ENCODE data around the gene GAPDH.
"Not testable (repeated sequence)": the region's sequence is repeated elsewhere in the genome, so short reads cannot be mapped to it uniquely, and the experiment has no call there.

Gene GAPDH

GRCh38 chr12:6528539-6529235 is 5.6 kb upstream of the GAPDH start:
- FAIRE-seq = no peak
- DNase-seq (ENCODE audit: low spot score) = no peak

DNA sequence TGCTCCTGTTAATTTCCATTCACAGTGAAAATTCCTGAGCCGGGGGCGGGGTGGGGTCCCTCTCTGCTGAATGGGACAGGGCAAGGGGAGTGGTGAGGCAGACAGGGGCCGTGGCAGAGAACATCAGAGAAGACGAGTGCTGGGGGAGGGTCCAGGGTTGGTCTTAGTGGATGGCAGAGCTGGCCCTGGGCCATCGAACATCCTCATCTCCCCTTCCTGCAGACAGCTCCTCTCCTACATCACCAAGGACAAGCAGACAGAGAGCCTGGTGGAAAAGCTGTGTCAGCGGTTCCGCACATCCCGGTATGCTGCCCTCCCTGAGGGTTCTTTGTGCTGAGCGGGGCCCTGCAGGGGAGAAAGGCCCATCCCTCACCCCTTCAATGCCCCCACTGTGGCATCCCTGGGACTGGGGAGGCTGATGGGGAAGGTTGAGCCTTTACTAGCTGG is 5.0 kb upstream of the GAPDH start:
- FAIRE-seq (no peak), DNase-seq (ENCODE audit: low spot score) (no peak)

- DNase-seq (ENCODE audit: low spot score) = no peak
- no peak for FAIRE-seq
Observed at GRCh38 chr12:6530576-6531260, 3.6 kb upstream of the GAPDH start.

- DNase-seq (ENCODE audit: low spot score) (peak; percentile 92), FAIRE-seq (peak; percentile 89)
Observed at GRCh38 chr12:6532051-6532926, 2.0 kb upstream of the GAPDH start.

DNA sequence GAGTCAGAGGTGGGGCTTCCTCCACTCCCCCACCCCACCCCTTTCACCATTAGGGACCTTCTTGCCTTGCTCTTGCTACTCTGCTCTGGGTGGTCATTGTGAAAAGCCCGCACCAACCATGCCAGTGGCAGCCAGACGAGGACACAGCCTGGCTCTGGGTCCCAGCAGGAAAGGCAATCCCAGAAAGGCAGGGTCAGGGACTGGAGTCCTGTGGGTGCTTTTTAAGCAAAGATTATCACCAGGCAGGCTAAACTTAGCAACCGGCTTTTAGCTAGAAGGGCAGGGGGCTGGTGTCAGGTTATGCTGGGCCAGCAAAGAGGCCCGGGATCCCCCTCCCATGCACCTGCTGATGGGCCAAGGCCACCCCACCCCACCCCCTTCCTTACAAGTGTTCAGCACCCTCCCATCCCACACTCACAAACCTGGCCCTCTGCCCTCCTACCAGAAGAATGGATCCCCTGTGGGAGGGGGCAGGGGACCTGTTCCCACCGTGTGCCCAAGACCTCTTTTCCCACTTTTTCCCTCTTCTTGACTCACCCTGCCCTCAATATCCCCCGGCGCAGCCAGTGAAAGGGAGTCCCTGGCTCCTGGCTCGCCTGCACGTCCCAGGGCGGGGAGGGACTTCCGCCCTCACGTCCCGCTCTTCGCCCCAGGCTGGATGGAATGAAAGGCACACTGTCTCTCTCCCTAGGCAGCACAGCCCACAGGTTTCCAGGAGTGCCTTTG is 1.2 kb upstream of the GAPDH start:
- peak; percentile 76 for DNase-seq (ENCODE audit: low spot score)
- FAIRE-seq = peak; percentile 82

GRCh38 chr12:6533653-6533922 is 729 bp upstream of the GAPDH start:
- DNase-seq (ENCODE audit: low spot score) (no peak), FAIRE-seq (no peak)

- FAIRE-seq (no peak), DNase-seq (ENCODE audit: low spot score) (no peak)
Observed at GRCh38 chr12:6534695-6534944, 303 bp downstream of the GAPDH start.

GRCh38 chr12:6534945-6535696 is 804 bp downstream of the GAPDH start:
- DNase-seq (ENCODE audit: low spot score) (peak; percentile 70), FAIRE-seq (peak; percentile 5)

DNA sequence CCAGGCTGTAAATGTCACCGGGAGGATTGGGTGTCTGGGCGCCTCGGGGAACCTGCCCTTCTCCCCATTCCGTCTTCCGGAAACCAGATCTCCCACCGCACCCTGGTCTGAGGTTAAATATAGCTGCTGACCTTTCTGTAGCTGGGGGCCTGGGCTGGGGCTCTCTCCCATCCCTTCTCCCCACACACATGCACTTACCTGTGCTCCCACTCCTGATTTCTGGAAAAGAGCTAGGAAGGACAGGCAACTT is 1.3 kb downstream of the GAPDH start:
- DNase-seq (ENCODE audit: low spot score) = no peak
- no peak for FAIRE-seq

DNA sequence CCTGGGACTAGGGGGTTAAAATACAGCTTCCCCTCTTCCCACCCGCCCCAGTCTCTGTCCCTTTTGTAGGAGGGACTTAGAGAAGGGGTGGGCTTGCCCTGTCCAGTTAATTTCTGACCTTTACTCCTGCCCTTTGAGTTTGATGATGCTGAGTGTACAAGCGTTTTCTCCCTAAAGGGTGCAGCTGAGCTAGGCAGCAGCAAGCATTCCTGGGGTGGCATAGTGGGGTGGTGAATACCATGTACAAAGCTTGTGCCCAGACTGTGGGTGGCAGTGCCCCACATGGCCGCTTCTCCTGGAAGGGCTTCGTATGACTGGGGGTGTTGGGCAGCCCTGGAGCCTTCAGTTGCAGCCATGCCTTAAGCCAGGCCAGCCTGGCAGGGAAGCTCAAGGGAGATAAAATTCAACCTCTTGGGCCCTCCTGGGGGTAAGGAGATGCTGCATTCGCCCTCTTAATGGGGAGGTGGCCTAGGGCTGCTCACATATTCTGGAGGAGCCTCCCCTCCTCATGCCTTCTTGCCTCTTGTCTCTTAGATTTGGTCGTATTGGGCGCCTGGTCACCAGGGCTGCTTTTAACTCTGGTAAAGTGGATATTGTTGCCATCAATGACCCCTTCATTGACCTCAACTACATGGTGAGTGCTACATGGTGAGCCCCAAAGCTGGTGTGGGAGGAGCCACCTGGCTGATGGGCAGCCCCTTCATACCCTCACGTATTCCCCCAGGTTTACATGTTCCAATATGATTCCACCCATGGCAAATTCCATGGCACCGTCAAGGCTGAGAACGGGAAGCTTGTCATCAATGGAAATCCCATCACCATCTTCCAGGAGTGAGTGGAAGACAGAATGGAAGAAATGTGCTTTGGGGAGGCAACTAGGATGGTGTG is 1.9 kb downstream of the GAPDH start:
- FAIRE-seq (no peak), DNase-seq (ENCODE audit: low spot score) (no peak)

DNA sequence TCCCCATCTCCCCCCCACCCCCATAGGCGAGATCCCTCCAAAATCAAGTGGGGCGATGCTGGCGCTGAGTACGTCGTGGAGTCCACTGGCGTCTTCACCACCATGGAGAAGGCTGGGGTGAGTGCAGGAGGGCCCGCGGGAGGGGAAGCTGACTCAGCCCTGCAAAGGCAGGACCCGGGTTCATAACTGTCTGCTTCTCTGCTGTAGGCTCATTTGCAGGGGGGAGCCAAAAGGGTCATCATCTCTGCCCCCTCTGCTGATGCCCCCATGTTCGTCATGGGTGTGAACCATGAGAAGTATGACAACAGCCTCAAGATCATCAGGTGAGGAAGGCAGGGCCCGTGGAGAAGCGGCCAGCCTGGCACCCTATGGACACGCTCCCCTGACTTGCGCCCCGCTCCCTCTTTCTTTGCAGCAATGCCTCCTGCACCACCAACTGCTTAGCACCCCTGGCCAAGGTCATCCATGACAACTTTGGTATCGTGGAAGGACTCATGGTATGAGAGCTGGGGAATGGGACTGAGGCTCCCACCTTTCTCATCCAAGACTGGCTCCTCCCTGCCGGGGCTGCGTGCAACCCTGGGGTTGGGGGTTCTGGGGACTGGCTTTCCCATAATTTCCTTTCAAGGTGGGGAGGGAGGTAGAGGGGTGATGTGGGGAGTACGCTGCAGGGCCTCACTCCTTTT is 2.7 kb downstream of the GAPDH start:
- no peak for FAIRE-seq

DNA sequence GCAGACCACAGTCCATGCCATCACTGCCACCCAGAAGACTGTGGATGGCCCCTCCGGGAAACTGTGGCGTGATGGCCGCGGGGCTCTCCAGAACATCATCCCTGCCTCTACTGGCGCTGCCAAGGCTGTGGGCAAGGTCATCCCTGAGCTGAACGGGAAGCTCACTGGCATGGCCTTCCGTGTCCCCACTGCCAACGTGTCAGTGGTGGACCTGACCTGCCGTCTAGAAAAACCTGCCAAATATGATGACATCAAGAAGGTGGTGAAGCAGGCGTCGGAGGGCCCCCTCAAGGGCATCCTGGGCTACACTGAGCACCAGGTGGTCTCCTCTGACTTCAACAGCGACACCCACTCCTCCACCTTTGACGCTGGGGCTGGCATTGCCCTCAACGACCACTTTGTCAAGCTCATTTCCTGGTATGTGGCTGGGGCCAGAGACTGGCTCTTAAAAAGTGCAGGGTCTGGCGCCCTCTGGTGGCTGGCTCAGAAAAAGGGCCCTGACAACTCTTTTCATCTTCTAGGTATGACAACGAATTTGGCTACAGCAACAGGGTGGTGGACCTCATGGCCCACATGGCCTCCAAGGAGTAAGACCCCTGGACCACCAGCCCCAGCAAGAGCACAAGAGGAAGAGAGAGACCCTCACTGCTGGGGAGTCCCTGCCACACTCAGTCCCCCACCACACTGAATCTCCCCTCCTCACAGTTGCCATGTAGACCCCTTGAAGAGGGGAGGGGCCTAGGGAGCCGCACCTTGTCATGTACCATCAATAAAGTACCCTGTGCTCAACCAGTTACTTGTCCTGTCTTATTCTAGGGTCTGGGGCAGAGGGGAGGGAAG is 3.5 kb downstream of the GAPDH start:
- not testable (repeated sequence) for FAIRE-seq
- peak; percentile 64 for DNase-seq (ENCODE audit: low spot score)

More for the DNA sequence above, 2.7 kb downstream of the GAPDH start:
- no peak for DNase-seq (ENCODE audit: low spot score)

DNA sequence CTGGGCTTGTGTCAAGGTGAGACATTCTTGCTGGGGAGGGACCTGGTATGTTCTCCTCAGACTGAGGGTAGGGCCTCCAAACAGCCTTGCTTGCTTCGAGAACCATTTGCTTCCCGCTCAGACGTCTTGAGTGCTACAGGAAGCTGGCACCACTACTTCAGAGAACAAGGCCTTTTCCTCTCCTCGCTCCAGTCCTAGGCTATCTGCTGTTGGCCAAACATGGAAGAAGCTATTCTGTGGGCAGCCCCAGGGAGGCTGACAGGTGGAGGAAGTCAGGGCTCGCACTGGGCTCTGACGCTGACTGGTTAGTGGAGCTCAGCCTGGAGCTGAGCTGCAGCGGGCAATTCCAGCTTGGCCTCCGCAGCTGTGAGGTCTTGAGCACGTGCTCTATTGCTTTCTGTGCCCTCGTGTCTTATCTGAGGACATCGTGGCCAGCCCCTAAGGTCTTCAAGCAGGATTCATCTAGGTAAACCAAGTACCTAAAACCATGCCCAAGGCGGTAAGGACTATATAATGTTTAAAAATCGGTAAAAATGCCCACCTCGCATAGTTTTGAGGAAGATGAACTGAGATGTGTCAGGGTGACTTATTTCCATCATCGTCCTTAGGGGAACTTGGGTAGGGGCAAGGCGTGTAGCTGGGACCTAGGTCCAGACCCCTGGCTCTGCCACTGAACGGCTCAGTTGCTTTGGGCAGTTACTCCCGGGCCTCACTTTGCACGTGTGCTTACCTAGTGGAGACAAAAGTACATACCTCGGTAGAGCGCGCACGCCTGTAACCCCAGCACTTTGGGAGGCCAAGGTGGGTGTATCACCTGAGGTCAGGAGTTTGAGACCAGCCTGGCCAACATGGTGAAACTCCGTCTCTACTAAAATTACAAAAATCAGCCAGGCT is 4.3 kb downstream of the GAPDH start:
- peak; percentile 52 for FAIRE-seq
- DNase-seq (ENCODE audit: low spot score) = no peak

DNA sequence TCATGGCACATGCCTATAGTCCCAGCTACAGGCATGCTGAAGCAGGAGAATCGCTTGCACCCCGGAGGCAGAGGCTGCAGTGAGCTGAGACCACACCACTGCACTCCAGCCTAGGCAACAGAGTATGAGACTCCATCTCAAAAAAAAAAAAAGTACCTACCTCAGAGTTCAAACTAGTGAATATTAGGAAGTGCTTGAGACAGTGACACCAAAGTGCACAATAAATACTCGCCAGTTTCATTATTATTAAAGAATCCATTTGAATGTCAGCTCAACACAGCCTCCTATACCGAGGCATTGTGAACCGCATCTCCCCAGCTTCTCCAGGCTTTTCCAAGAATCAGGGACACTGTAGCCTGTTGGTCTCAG is 5.0 kb downstream of the GAPDH start:
- DNase-seq (ENCODE audit: low spot score) = no peak
- FAIRE-seq = no peak

GRCh38 chr12:6539707-6540134 is 5.4 kb downstream of the GAPDH start:
- DNase-seq (ENCODE audit: low spot score) = no peak
- no peak for FAIRE-seq

GRCh38 chr12:6540181-6540877 is 6.0 kb downstream of the GAPDH start:
- FAIRE-seq (peak; percentile 53), DNase-seq (ENCODE audit: low spot score) (peak; percentile 96)

All from urothelium cell line (cell line).